K562 treated with DMSO at 1 percent for 24 hours (cell line): ENCODE data around the gene PAPPA2. TPM values are rescaled to one million over a fixed set of nuclear protein-coding genes. Genes with fewer than 3 reads are reported as not detected.

Experiments used
- total RNA-seq: library from RNA; unstranded; fragments of 300-600 nt; gene quantifications from 2 replicates; pipeline ENCODE4 v1.2.3, GENCODE V29; 2022; ENCODE audit warnings: low read depth; ENCODE audit not compliant: insufficient read depth

PAPPA2 gene, protein sequence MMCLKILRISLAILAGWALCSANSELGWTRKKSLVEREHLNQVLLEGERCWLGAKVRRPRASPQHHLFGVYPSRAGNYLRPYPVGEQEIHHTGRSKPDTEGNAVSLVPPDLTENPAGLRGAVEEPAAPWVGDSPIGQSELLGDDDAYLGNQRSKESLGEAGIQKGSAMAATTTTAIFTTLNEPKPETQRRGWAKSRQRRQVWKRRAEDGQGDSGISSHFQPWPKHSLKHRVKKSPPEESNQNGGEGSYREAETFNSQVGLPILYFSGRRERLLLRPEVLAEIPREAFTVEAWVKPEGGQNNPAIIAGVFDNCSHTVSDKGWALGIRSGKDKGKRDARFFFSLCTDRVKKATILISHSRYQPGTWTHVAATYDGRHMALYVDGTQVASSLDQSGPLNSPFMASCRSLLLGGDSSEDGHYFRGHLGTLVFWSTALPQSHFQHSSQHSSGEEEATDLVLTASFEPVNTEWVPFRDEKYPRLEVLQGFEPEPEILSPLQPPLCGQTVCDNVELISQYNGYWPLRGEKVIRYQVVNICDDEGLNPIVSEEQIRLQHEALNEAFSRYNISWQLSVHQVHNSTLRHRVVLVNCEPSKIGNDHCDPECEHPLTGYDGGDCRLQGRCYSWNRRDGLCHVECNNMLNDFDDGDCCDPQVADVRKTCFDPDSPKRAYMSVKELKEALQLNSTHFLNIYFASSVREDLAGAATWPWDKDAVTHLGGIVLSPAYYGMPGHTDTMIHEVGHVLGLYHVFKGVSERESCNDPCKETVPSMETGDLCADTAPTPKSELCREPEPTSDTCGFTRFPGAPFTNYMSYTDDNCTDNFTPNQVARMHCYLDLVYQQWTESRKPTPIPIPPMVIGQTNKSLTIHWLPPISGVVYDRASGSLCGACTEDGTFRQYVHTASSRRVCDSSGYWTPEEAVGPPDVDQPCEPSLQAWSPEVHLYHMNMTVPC (N-terminal part only)
- total RNA-seq, result 0.43 and 0.45 TPM in 2 replicates

DNA sequence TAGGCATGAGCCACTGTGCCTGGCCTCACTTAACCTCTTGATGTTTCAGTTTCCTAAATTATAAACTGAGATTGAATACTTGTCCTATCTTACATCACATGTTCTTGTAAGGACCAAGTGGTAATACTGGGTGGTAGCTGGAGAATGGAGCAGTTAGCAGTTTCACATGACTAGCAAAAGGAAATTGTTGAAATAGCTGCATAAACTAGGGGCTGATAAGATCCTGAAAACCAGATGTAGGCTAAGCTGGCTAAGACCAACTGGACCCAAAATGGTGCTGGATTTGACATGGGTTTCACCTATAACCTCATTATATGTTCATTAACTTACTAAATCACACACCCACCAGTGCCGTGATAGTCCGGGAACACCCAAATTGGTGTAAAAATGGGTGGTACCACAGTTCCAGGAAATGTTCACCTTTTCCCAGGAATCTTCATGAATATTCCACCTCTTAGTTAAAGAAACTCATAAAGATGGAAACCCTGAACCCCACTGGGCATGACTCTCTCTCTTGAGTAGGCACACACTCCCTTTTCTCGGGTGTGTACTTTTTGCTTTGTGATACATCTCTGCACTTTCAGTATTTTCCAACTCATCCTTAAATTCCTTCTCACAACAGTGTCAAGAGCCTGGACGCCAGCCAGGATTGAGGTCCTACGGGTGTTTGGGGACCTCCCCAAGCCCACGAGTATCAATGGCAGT lies at the start of gene PAPPA2:
TSS of gene PAPPA2 (plus strand) at position 502 of the 705 bp plus-strand sequence. CDS start 93,148 bp downstream, outside the sequence.

